Liver (tissue), 9 donors: ENCODE data around the gene RBCK1. TPM values are rescaled to one million over a fixed set of nuclear protein-coding genes. Genes with fewer than 3 reads are reported as not detected.

Source experiments
- DNase-seq: peaks from one replicate; pipeline ENCODE4 v3.0.0-alpha.2; 2017; ENCODE audit warnings: low spot score
- H3K27ac ChIP-seq, 2 donors: one replicate each; pipeline ENCODE4 v1.7.0; 2013; ENCODE audit warnings: inconsistent platforms in 2 of 2, low read length in 2 of 2, control low read depth in 1 of 2, low read depth in 1 of 2, mild to moderate bottlenecking in 1 of 2
- H3K27me3 ChIP-seq, 4 donors: one replicate each; pipeline versions ENCODE4 v1.6.1 to v1.7.0; 2013; ENCODE audit warnings: low read length in 3 of 4, inconsistent platforms in 1 of 4, mild to moderate bottlenecking in 1 of 4, moderate library complexity in 1 of 4; ENCODE audit not compliant: control insufficient read depth in 4 of 4, insufficient read depth in 4 of 4
- H3K36me3 ChIP-seq, 4 donors: one replicate each; pipeline versions ENCODE4 v1.6.1 to v1.7.0; 2013; ENCODE audit warnings: low read length in 3 of 4, mild to moderate bottlenecking in 3 of 4, low read depth in 1 of 4, moderate library complexity in 1 of 4; ENCODE audit not compliant: control insufficient read depth in 4 of 4, insufficient read depth in 3 of 4
- H3K4me1 ChIP-seq, 4 donors: one replicate each; pipeline versions ENCODE4 v1.6.1 to v1.7.0; 2013; ENCODE audit warnings: low read length in 3 of 4, mild to moderate bottlenecking in 3 of 4, moderate library complexity in 1 of 4; ENCODE audit not compliant: control insufficient read depth in 4 of 4, insufficient read depth in 4 of 4
- H3K4me3 ChIP-seq, 3 donors: one replicate each; pipeline versions ENCODE4 v1.6.1 to v1.7.0; 2013; ENCODE audit warnings: low read length in 3 of 3, control low read depth in 1 of 3, low read depth in 1 of 3, mild to moderate bottlenecking in 1 of 3
- H3K9ac ChIP-seq, 2 donors: one replicate each; pipeline ENCODE4 v1.7.0; 2013; ENCODE audit warnings: low read length in 2 of 2, mild to moderate bottlenecking in 2 of 2, moderate library complexity in 2 of 2, control low read depth in 1 of 2, low read depth in 1 of 2
- H3K9me3 ChIP-seq, 4 donors: one replicate each; pipeline versions ENCODE4 v1.6.1 to v1.7.0; 2013; ENCODE audit warnings: low read length in 3 of 4; ENCODE audit not compliant: control insufficient read depth in 4 of 4
- ATF3 ChIP-seq: IDR thresholded peaks from 2 replicates; pipeline ENCODE4 v1.6.1; 2016; ENCODE audit warnings: antibody characterized with exemption
- CTCF ChIP-seq: fragments of 150-350 bp; IDR thresholded peaks from 2 replicates; pipeline ENCODE4 v1.5.1; 2017; ENCODE audit warnings: improper control_type of control experiment, low read depth, low read length; ENCODE audit not compliant: missing input control
- EGR1 ChIP-seq, 2 donors: IDR thresholded peaks; 2 replicates each; pipeline ENCODE4 v1.6.1; 2016 to 2018; ENCODE audit warnings: antibody characterized with exemption in 2 of 2, low read depth in 2 of 2
- FOXA1 ChIP-seq: IDR thresholded peaks from 2 replicates; pipeline ENCODE4 v1.6.1; 2016; ENCODE audit warnings: antibody characterized with exemption
- FOXA2 ChIP-seq: IDR thresholded peaks from 2 replicates; pipeline ENCODE4 v1.6.1; 2016; ENCODE audit warnings: antibody characterized with exemption
- GABPA ChIP-seq, 2 donors: IDR thresholded peaks in 1 of 2; conservative IDR thresholded peaks in 1 of 2; 2 replicates each; pipeline ENCODE4 v1.6.1; 2016; ENCODE audit warnings: antibody characterized with exemption in 2 of 2, mild to moderate bottlenecking in 1 of 2, moderate library complexity in 1 of 2
- HNF4A ChIP-seq, 2 donors: conservative IDR thresholded peaks; 2 replicates each; pipeline ENCODE4 v1.6.1; 2016; ENCODE audit warnings: antibody characterized with exemption in 2 of 2, mild to moderate bottlenecking in 2 of 2
- HNF4G ChIP-seq: IDR thresholded peaks from 2 replicates; pipeline ENCODE4 v1.6.1; 2016; ENCODE audit warnings: antibody characterized with exemption
- JUND ChIP-seq, 2 donors: IDR thresholded peaks; 2 replicates each; pipeline ENCODE4 v1.6.1; 2016; ENCODE audit warnings: antibody characterized with exemption in 2 of 2
- NR2F2 ChIP-seq: IDR thresholded peaks from 2 replicates; pipeline ENCODE4 v1.6.1; 2016; ENCODE audit warnings: antibody characterized with exemption
- RAD21 ChIP-seq, 2 donors: IDR thresholded peaks; 2 replicates each; pipeline ENCODE4 v1.6.1; 2016; ENCODE audit warnings: antibody characterized with exemption in 2 of 2, mild to moderate bottlenecking in 2 of 2
- REST ChIP-seq: IDR thresholded peaks from 2 replicates; pipeline ENCODE4 v1.6.1; 2016; ENCODE audit warnings: antibody characterized with exemption, mild to moderate bottlenecking
- SP1 ChIP-seq: IDR thresholded peaks from 2 replicates; pipeline ENCODE4 v1.6.1; 2018; ENCODE audit warnings: antibody characterized with exemption, mild to moderate bottlenecking
- YY1 ChIP-seq: IDR thresholded peaks from 2 replicates; pipeline ENCODE4 v1.6.1; 2016; ENCODE audit warnings: antibody characterized with exemption, mild to moderate bottlenecking
- ZBTB33 ChIP-seq: IDR thresholded peaks from 2 replicates; pipeline ENCODE4 v1.6.1; 2016; ENCODE audit warnings: antibody characterized with exemption
- WGBS: extraction: QIAGEN DNeasy Blood & Tissue Kit; methylation state at CpG from one replicate; pipeline ENCODE4 v1.1.7; 2013; 5-methylcytosine and 5-hydroxymethylcytosine counted together
- polyA plus RNA-seq, 2 donors: library from polyadenylated mRNA; stranded (reverse) in 1 of 2; unstranded in 1 of 2; fragments of 200-250 nt in 1 of 2; fragments of >200 nt in 1 of 2; fragmentation: Nextera tagmentation in 1 of 2; extraction: Ambion mirVana in 1 of 2; gene quantifications; one replicate each; pipeline versions ENCODE4 v1.2.1 to v1.2.3, GENCODE V29; 2013 to 2015
- total RNA-seq, 2 donors: library from RNA; depleted of rRNA; stranded (reverse); fragments of >200 nt; gene quantifications; one replicate each; pipeline ENCODE4 v1.2.3, GENCODE V29; 2014
- donor health status: healthy.
- donor health status: healthy.
- donor health status: healthy.
- donor health status: healthy.
- donor health status: healthy.

RBCK1 gene
- total and polyA plus RNA-seq, 4 donors, result 18.0 to 62.6 (median 54.8) TPM

GRCh38 chr20:403582-403957 is 4.5 kb upstream of the RBCK1 start:
- Histone ChIP-seq H3K27ac (peak overlapping the region in 1 of 2 donors; percentile 92), H3K27me3 (no peaks in the 10 kb centered on the region)
- 96% methylated on average over 3 of the region's 3 CpGs for WGBS

GRCh38 chr20:404088-404487 is 4.0 kb upstream of the RBCK1 start:
- WGBS, result 94% methylated on average over 4 of the region's 4 CpGs
- H3K4me3 ChIP-seq, result no peak overlapping the region
- TF ChIP-seq GABPA (IDR thresholded peaks at IDR 0.05 in 1 of 2, conservative IDR thresholded peaks at IDR 0.05 in 1 of 2) (no peak), HNF4G (no peak), CTCF (no peak), SP1 (no peak), JUND (IDR thresholded peaks at IDR 0.05) (no peak), EGR1 (IDR thresholded peaks at IDR 0.05; ENCODE audit: low read depth in 2 of 2) (no peak), YY1 (no peak), FOXA1 (no peak), ATF3 (no peak), FOXA2 (no peak), RAD21 (IDR thresholded peaks at IDR 0.05) (no peak)
- H3K36me3 ChIP-seq, result no peaks in the 10 kb centered on the region
- no peak overlapping the region for H3K9ac ChIP-seq
- no peaks in the 10 kb centered on the region for H3K27me3 ChIP-seq
- DNase-seq, result no peak
- H3K27ac ChIP-seq, result no peak overlapping the region
- no peaks in the 10 kb centered on the region for H3K9me3 ChIP-seq
- peaks cover 4 to 21% (median 9%) of the 10 kb centered on the region in 4 donors for H3K4me1 ChIP-seq

More at GRCh38 chr20:403582-403957, 4.5 kb upstream of the RBCK1 start:
- no peaks in the 10 kb centered on the region for H3K36me3 ChIP-seq
- H3K9ac ChIP-seq, result no peak overlapping the region
- H3K4me3 ChIP-seq, result no peak overlapping the region
- DNase-seq, result no peak
- peaks cover 4 to 16% (median 7%) of the 10 kb centered on the region in 4 donors for H3K4me1 ChIP-seq
- TF ChIP-seq FOXA2, result no peak
- no peaks in the 10 kb centered on the region for H3K9me3 ChIP-seq

GRCh38 chr20:406200-407132 is 1.6 kb upstream of the RBCK1 start:
- DNase-seq, result no peak
- Histone ChIP-seq H3K36me3 (peaks cover 0 to 11% (median 5%) of the 10 kb centered on the region in 4 donors), H3K27ac (peak overlapping the region; percentile 93 to 98), H3K9me3 (no peaks in the 10 kb centered on the region), H3K27me3 (no peaks in the 10 kb centered on the region), H3K4me1 (peaks cover 12 to 31% (median 23%) of the 10 kb centered on the region in 4 donors), H3K9ac (peak overlapping the region; percentile 53 to 93), H3K4me3 (peak overlapping the region in 2 of 3 donors; percentile 73 to 98)
- 85% methylated on average over 9 of the region's 9 CpGs for whole genome bisulfite sequencing
- TF ChIP-seq NR2F2 (no peak), HNF4A (conservative IDR thresholded peaks at IDR 0.05) (no peak), ATF3 (no peak), REST (no peak), HNF4G (no peak), CTCF (no peak), FOXA2 (no peak), GABPA (IDR thresholded peaks at IDR 0.05 in 1 of 2, conservative IDR thresholded peaks at IDR 0.05 in 1 of 2) (no peak), ZBTB33 (no peak), EGR1 (IDR thresholded peaks at IDR 0.05; ENCODE audit: low read depth in 2 of 2) (no peak)
